HL-60 (cell line): ENCODE results near the gene ZBTB32.
A peak's percentile ranks its signal among the peaks of the same experiment; 100 is the strongest.

Experiments used
- DNase-seq, 2 experiments: peaks; one replicate each; pipeline ENCODE4 v3.0.0-alpha.2; 2010 to 2020; ENCODE audit warnings: low read depth in 1 of 2, low spot score in 1 of 2
- H3K27ac ChIP-seq: fragments of 250-450 bp; sonication (Bioruptor Pico); replicated peaks from 2 replicates; pipeline ENCODE4 v1.5.1; 2020; ENCODE audit warnings: mild to moderate bottlenecking, moderate library complexity
- H3K27me3 ChIP-seq: fragments of 250-450 bp; sonication (Bioruptor Pico); 2 replicates; pipeline ENCODE4 v1.5.1; 2021; ENCODE audit warnings: mild to moderate bottlenecking, moderate library complexity; ENCODE audit not compliant: insufficient read depth, poor library complexity, severe bottlenecking
- H3K4me3 ChIP-seq: replicated peaks from 2 replicates; pipeline ENCODE4 v1.5.1; 2011; ENCODE audit warnings: mild to moderate bottlenecking, control low read depth, low read length; ENCODE audit not compliant: insufficient read depth
- CTCF ChIP-seq: IDR thresholded peaks from one replicate; pipeline ENCODE4 v1.5.1; 2011; ENCODE audit warnings: low read length, control low read depth, inconsistent platforms; ENCODE audit not compliant: insufficient read depth
- GABPA ChIP-seq: IDR thresholded peaks from 2 replicates; pipeline ENCODE4 v1.6.1; 2012; ENCODE audit warnings: low read depth
- POLR2AphosphoS5 ChIP-seq: IDR thresholded peaks from 2 replicates; pipeline ENCODE4 v1.6.1; 2012; ENCODE audit warnings: low read depth
- SPI1 ChIP-seq: IDR thresholded peaks from 2 replicates; pipeline ENCODE4 v1.6.1; 2012; ENCODE audit warnings: low read depth, mild to moderate bottlenecking, borderline replicate concordance
- TF ChIP-seq, protein P1 (sequence below): IDR thresholded peaks from 2 replicates; pipeline ENCODE4 v1.6.1; 2012; ENCODE audit warnings: low read depth; ENCODE audit not compliant: insufficient replicate concordance

ZBTB32 gene

DNA sequence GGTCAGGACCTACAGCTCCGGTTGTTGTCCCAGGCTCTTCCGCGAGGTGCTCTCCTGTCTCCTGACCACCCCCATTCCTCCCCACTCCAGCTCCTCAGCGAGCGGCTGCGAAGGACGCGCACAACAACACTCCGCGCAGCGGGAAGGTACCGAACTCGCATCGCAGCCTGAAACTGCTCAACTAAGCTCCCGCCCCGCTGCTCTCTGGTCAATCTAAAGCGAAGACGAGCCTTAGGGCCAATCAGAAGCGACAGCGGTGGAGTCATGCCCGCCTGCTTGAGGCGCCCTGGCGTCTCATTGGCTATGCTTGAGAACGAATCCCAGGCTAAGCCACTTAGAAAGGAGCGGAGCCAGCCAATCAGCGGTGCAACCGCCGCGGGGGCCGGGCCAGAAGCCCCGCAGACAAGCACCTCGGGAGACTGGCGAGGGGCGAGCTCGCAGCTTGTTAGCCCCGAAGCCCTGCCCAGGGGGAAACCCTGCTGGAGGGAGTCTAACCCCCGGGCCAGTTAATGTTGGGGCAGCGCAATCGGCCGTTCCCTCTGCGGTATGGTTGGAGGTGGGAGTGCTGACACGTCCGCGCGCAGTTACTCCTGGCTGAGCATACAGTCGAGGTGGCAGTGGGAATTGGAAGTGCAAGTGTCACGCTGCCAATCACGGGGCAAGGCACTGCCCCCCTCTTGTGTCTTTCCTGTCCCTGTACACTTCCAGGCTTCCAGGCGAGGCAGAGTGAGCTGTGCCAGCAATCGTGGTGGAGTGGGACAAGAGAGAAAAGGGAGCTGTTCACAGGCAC, 1.9 kb upstream of the ZBTB32 start:
- Histone ChIP-seq H3K27me3 (no peaks in the 10 kb centered on the region), H3K27ac (peak overlapping the region; percentile 23; the same call in 1 of the 2 replicates), H3K4me3 (peak overlapping the region; percentile 64)
- DNase-seq = peak; percentile 90 to 97
- TF ChIP-seq GABPA = no peak
- no peak for TF ChIP-seq POLR2AphosphoS5
- no peak for TF ChIP-seq SPI1
- TF ChIP-seq, protein P1, sequence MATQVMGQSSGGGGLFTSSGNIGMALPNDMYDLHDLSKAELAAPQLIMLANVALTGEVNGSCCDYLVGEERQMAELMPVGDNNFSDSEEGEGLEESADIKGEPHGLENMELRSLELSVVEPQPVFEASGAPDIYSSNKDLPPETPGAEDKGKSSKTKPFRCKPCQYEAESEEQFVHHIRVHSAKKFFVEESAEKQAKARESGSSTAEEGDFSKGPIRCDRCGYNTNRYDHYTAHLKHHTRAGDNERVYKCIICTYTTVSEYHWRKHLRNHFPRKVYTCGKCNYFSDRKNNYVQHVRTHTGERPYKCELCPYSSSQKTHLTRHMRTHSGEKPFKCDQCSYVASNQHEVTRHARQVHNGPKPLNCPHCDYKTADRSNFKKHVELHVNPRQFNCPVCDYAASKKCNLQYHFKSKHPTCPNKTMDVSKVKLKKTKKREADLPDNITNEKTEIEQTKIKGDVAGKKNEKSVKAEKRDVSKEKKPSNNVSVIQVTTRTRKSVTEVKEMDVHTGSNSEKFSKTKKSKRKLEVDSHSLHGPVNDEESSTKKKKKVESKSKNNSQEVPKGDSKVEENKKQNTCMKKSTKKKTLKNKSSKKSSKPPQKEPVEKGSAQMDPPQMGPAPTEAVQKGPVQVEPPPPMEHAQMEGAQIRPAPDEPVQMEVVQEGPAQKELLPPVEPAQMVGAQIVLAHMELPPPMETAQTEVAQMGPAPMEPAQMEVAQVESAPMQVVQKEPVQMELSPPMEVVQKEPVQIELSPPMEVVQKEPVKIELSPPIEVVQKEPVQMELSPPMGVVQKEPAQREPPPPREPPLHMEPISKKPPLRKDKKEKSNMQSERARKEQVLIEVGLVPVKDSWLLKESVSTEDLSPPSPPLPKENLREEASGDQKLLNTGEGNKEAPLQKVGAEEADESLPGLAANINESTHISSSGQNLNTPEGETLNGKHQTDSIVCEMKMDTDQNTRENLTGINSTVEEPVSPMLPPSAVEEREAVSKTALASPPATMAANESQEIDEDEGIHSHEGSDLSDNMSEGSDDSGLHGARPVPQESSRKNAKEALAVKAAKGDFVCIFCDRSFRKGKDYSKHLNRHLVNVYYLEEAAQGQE = no peak
- no peak for TF ChIP-seq CTCF

DNA sequence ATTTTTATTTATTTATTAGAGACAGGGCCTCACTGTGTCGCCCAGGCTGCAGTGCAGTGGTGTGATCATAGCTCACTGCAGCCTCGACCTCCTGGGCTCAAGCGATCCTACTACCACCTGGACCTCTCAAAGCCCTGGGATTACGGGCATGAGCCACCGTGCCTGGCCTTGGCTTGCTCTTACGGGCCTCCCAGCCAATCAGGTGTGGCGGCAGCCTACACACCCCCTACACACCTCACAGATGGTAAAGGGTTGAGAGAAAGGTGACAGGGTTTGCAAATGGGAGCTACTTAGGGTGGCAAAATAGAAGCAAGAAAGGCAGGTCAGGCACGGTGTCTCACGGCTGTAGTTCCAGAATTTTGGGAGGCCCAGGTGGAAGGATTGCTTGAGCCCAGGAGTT, 1.0 kb upstream of the ZBTB32 start:
- Histone ChIP-seq H3K27ac (no peak overlapping the region), H3K27me3 (no peaks in the 10 kb centered on the region), H3K4me3 (no peak overlapping the region)
- TF ChIP-seq, protein P1 = no peak
- TF ChIP-seq POLR2AphosphoS5 (no peak), GABPA (no peak), CTCF (no peak), SPI1 (no peak)
- no peak for DNase-seq

DNA sequence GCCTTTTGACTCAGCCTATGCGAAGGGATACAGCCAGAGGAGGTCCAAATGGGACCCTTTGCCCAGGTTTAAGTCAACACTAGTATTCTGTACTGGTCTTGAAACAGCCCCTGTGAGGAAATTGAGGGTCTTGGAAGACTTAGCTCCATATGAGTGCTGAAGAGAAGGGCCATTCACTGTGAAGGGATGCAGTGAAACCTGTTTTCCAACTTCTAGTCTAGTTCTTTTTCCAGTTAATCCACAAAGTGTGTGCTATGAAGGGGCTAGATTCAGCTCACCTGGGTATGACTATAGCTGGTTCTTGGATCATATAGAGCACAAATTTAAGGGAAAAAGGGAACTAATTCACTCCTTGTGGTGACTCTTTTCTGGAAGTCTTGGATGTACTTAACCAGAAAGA, 4.0 kb downstream of the ZBTB32 start:
- H3K4me3 ChIP-seq = no peak overlapping the region
- H3K27me3 ChIP-seq = no peaks in the 10 kb centered on the region
- H3K27ac ChIP-seq = no peak overlapping the region
- no peak for DNase-seq
- no peak for TF ChIP-seq GABPA
- no peak for TF ChIP-seq SPI1
- TF ChIP-seq, protein P1 = no peak
- TF ChIP-seq POLR2AphosphoS5 = no peak
- no peak for TF ChIP-seq CTCF
